Endothelial cell of coronary artery (primary cell): Measurements from ENCODE around the gene CPXM1. TPM values are rescaled to one million over a fixed set of nuclear protein-coding genes. Genes with fewer than 3 reads are reported as not detected.

Experiments used
- total RNA-seq: library from RNA; depleted of rRNA; stranded (reverse); fragments of >200 nt; gene quantifications from 2 replicates; pipeline ENCODE4 v1.2.3, GENCODE V29; 2014

CPXM1 gene
- total RNA-seq: 0.09 TPM in 1 of 2 replicates, not detected in the other

GRCh38 chr20:2800521-2801285 lies at the start of gene CPXM1:
CPXM1 (minus strand) TSS chr20:2800627; CDS start chr20:2800572, 55 bp downstream.

GRCh38 chr20:2840138-2840966 lies 39.9 kb upstream of the CPXM1 start, which contains the start of the genes PCED1A and VPS16:
PCED1A (minus strand) TSS chr20:2840655; CDS start chr20:2839912, 743 bp downstream.
VPS16 (plus strand) TSS chr20:2840745; CDS start chr20:2840775, 30 bp downstream.

GRCh38 chr20:2816030-2816582 lies 15.7 kb upstream of the CPXM1 start, which contains the start of gene TMEM239:
TMEM239 (plus strand) TSS chr20:2816364; CDS start chr20:2816555, 191 bp downstream.

GRCh38 chr20:2814587-2815051 lies 14.2 kb upstream of the CPXM1 start, which contains the start of gene C20orf141:
C20orf141 (plus strand) TSS chr20:2814987; CDS start chr20:2815185, 198 bp downstream.

Other genes starting within 250 kb of the CPXM1 start
- 243 TPM in 2 replicates for gene NOP56, start 148.0 kb downstream of the CPXM1 start, total RNA-seq
- gene IDH3B, start 136.4 kb downstream of the CPXM1 start, total RNA-seq: 108 and 134 TPM in 2 replicates
- gene EBF4, start 107.8 kb downstream of the CPXM1 start, total RNA-seq: 0.99 and 2.9 TPM in 2 replicates
- gene C20orf141, start 14.4 kb upstream of the CPXM1 start, total RNA-seq: not detected in 2 replicates
- not detected in 2 replicates for gene TMEM239, start 15.7 kb upstream of the CPXM1 start, total RNA-seq
- 9.4 and 19.0 TPM in 2 replicates for gene PCED1A, start 40.0 kb upstream of the CPXM1 start, total RNA-seq
- 46.4 and 70.4 TPM in 2 replicates for gene VPS16, start 40.1 kb upstream of the CPXM1 start, total RNA-seq
- 20.6 and 28.1 TPM in 2 replicates for gene PTPRA, start 72.9 kb upstream of the CPXM1 start, total RNA-seq
- gene GNRH2, start 243.0 kb upstream of the CPXM1 start, total RNA-seq: 0.18 TPM in 1 of 2 replicates, not detected in the other
- gene MRPS26, start 245.4 kb upstream of the CPXM1 start, total RNA-seq: 41.4 and 48.8 TPM in 2 replicates